Measurements from ENCODE around the gene MEST.

GRCh38 chr7:130452951-130453350 lies 38.9 kb upstream of the MEST start:
- TF ChIP-seq CTCF (IDR thresholded peaks at IDR 0.05) (no peak), POLR2AphosphoS5 (IDR thresholded peaks at IDR 0.05; ENCODE audit: low read depth, low read length) (no peak), REST (IDR thresholded peaks at IDR 0.05; ENCODE audit: insufficient read depth in 1 of 2, low read depth in 2 of 2, low read length in 1 of 2) (no peak)
